ENCODE results near the gene SLC6A7.

DNA sequence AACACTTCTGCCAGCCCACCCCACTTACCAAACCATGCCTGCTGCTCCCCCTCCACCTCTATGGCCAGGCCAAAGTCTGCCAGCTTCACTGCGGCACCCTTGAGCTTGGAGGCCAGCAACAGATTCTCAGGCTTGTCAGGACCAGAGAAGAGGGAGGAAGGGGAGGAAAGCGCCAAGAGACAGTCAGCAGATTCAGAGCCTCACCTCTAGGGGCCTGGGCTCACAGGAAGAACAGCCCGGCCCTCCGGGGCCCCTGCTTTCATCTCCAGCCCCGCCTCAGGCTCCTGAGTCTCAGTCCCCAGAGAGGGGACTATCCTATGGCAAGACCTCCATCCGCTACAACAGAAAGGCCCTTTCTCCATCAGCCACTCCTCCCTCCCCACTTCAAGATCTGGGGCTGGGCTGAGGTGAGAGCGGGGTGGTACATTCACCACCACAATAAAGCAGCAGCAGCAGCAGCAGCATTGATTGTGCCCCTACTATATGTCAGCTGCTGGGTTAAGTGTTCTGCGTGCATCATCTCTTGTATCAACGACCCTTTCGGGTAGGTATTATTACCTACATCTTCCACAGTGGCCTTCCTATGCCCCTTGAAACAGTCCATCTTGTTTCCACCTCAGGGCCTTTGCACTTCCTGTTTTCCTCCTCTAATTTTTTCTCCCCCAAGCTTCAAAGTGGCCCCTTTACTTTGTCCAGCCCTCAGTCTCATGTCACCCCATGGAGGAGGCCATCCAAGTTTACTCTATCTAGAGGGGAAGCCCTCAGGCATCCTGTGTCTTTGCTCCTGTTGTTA, 63.8 kb downstream of the SLC6A7 start:
- TF ChIP-seq, protein P1, sequence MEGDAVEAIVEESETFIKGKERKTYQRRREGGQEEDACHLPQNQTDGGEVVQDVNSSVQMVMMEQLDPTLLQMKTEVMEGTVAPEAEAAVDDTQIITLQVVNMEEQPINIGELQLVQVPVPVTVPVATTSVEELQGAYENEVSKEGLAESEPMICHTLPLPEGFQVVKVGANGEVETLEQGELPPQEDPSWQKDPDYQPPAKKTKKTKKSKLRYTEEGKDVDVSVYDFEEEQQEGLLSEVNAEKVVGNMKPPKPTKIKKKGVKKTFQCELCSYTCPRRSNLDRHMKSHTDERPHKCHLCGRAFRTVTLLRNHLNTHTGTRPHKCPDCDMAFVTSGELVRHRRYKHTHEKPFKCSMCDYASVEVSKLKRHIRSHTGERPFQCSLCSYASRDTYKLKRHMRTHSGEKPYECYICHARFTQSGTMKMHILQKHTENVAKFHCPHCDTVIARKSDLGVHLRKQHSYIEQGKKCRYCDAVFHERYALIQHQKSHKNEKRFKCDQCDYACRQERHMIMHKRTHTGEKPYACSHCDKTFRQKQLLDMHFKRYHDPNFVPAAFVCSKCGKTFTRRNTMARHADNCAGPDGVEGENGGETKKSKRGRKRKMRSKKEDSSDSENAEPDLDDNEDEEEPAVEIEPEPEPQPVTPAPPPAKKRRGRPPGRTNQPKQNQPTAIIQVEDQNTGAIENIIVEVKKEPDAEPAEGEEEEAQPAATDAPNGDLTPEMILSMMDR (conservative IDR thresholded peaks at IDR 0.05; ENCODE audit: low read length): peak; percentile 24; the same call in 1 of the 2 replicates
- TF ChIP-seq EZH2phosphoT487 (IDR thresholded peaks at IDR 0.05; ENCODE audit: borderline replicate concordance): no peak

All from Loucy (cell line).